GM19395 (cell line): ENCODE measurements around the gene MIS12.

Experiments used
- ATAC-seq: cut with Tn5 transposase; IDR thresholded peaks from one replicate; pipeline ENCODE4 v1.9.1; 2021; ENCODE audit warnings: mild to moderate bottlenecking, moderate library complexity; ENCODE audit not compliant: unreplicated experiment

MIS12 gene

GRCh38 chr17:5532581-5532980 lies 46.2 kb downstream of the MIS12 start:
- no peak for ATAC-seq

- no peak for ATAC-seq
Measured at GRCh38 chr17:5533486-5534315, 47.3 kb downstream of the MIS12 start.

GRCh38 chr17:5535436-5535835 lies 49.1 kb downstream of the MIS12 start:
- no peak for ATAC-seq

- ATAC-seq, result no peak
Measured at GRCh38 chr17:5536866-5537650, 50.7 kb downstream of the MIS12 start.

GRCh38 chr17:5539286-5539685 lies 52.9 kb downstream of the MIS12 start:
- no peak for ATAC-seq

GRCh38 chr17:5540321-5540720 lies 54.0 kb downstream of the MIS12 start:
- ATAC-seq, result no peak
